Ectodermal cell (in vitro differentiated cells): Measurements from ENCODE around the gene CYTL1.

ENCODE experiments used
- H3K27ac ChIP-seq: 2 replicates; pipeline ENCODE4 v1.7.0; 2013; ENCODE audit warnings: mild to moderate bottlenecking, low read depth, low read length; ENCODE audit not compliant: insufficient read depth, poor library complexity, severe bottlenecking
- H3K27me3 ChIP-seq: 2 replicates; pipeline ENCODE4 v1.7.0; 2013; ENCODE audit warnings: mild to moderate bottlenecking, low read length; ENCODE audit not compliant: insufficient read depth, control insufficient read depth, poor library complexity, severe bottlenecking
- H3K36me3 ChIP-seq: one replicate; pipeline ENCODE4 v1.7.0; 2013; ENCODE audit warnings: low read length; ENCODE audit not compliant: control insufficient read depth, insufficient read depth
- H3K4me1 ChIP-seq: one replicate; pipeline ENCODE4 v1.7.0; 2013; ENCODE audit warnings: low read length; ENCODE audit not compliant: control insufficient read depth, insufficient read depth
- H3K4me3 ChIP-seq: 2 replicates; pipeline ENCODE4 v1.7.0; 2013; ENCODE audit warnings: low read depth, low read length, control low read depth; ENCODE audit not compliant: insufficient read depth
- H3K9me3 ChIP-seq: 2 replicates; pipeline ENCODE4 v1.7.0; 2013; ENCODE audit warnings: mild to moderate bottlenecking, low read length, moderate library complexity; ENCODE audit not compliant: control insufficient read depth
- WGBS, 2 experiments: methylation state at CpG; one replicate each; pipeline ENCODE4 v1.1.7; 2013; ENCODE audit warnings: missing lambda C conversion rate in 2 of 2; 5-methylcytosine and 5-hydroxymethylcytosine counted together

The CYTL1 gene

DNA sequence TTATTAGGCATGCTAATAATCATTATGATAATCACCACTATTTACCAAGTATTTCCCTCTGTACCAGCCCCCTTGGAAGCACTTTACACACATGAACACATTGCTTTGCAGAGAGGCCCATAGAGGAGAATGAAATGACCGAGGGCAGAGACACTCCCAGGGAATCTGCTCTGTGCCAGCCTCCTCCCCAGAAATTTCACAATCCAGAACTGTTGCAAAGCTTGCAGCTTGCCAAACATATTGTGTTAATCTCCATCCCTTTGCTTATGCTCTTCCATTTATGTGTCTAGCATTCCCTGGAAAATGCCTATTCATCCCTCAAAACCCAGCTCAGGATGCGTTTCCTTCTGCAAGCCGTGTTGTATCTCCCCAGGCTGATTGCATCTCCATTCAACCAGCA is 37.8 kb downstream of the CYTL1 start:
- Histone ChIP-seq H3K27me3 (no peaks in the 10 kb centered on the region), H3K9me3 (no peaks in the 10 kb centered on the region), H3K27ac (no peak overlapping the region), H3K4me1 (peaks cover 10% of the 10 kb centered on the region), H3K4me3 (no peak overlapping the region), H3K36me3 (no peaks in the 10 kb centered on the region)
- 88 to 96% methylated on average over 3 of the region's 3 CpGs for WGBS, 2 experiments

DNA sequence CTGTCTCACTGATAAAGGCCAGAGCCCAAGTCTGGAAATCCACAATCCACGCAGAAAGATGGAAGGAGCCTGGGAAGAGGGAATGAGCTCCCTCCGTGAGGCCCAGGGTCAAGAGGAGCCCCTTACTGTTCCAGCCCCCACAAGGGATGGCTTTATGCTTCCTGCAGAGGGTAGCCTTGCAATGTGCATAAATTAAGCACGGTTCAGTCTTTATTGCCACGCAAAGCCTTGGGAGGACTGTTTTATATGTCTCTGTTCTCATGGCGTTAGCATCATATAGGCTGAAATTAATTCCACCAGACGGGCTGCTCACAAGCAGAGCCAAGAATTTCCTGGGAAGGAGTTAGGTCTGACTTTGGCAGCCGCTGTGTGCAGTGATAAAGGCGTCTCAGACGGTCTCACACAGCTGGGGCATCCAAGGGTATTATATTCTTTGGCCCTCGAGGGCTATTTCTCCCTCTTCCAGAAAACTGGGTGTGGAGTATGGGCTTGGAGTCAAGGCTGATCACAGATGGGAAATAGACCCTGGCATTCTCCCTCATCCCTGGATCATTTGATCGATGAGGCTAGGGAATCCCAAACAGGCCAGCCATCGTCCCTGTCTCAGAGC is 38.5 kb downstream of the CYTL1 start:
- no peak overlapping the region for H3K4me3 ChIP-seq
- 89% methylated on average over 12 of the region's 12 CpGs for WGBS, 2 experiments
- no peaks in the 10 kb centered on the region for H3K9me3 ChIP-seq
- H3K27ac ChIP-seq = no peak overlapping the region
- no peaks in the 10 kb centered on the region for H3K36me3 ChIP-seq
- H3K4me1 ChIP-seq = peaks cover 10% of the 10 kb centered on the region
- no peaks in the 10 kb centered on the region for H3K27me3 ChIP-seq

DNA sequence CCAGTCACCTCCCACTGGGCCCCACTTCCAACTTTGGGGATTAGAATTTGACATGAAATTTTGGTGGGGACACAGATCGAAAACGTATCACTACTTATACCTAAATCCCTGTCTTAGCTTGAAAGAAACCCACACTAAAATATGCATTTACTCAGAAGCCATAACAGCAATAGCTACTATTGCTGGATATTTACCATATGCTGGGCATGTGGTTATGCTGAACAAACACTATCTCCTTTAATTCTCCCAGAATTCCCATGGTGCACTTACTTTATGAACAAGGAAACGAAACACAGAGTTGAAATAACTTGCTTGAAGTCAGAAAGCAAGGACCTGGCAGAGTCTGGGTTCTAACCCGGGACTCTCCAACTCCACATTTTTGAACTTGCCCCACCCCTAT is 39.3 kb downstream of the CYTL1 start:
- Histone ChIP-seq H3K4me3 (no peak overlapping the region), H3K9me3 (no peaks in the 10 kb centered on the region), H3K36me3 (no peaks in the 10 kb centered on the region), H3K4me1 (peaks cover 10% of the 10 kb centered on the region), H3K27ac (no peak overlapping the region), H3K27me3 (no peaks in the 10 kb centered on the region)
- WGBS, 2 experiments = 76 to 78% methylated on average over 4 of the region's 4 CpGs

DNA sequence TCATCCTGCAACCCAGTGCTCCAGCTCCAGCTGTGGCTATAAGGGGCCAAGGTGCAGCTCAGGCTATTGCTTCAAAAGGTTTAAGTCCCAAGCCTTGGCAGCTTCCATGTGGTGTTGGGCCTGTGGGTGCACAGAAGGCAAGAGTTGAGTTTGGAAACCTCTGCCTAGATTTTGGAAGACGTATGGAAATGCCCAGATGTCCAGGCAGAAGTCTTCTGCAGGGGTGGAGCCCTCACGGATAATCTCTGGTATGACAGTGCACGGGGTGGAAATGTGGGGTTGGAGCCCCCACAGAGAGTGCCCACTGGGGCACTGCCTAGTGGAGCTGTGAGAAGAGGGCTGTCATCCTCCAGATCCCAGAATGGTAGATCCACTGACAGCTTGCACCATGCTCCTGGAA is 44.5 kb downstream of the CYTL1 start:
- no peaks in the 10 kb centered on the region for H3K4me1 ChIP-seq
- no peaks in the 10 kb centered on the region for H3K36me3 ChIP-seq
- H3K4me3 ChIP-seq = no peak overlapping the region
- 73 to 76% methylated on average over 3 of the region's 3 CpGs for WGBS, 2 experiments
- H3K27me3 ChIP-seq = no peaks in the 10 kb centered on the region
- no peak overlapping the region for H3K27ac ChIP-seq
- no peaks in the 10 kb centered on the region for H3K9me3 ChIP-seq

DNA sequence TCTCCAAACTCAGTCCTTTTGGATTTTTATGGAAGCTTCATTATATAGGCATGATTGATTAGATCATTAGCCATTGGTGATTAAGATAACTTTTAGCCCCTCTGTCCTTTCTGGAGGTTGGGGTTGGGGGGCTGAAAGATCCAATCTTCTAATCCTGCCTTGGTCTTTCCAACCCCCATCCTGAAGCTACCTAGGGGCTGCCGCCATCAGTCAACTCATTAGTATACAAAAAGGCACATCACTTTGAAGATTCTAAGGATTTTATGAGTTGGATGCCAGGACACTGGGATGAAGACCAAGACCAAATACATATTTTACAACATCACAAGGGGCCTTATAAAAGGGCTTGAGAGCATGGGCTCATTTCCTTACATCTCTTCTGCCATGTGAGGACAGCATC is 47.5 kb downstream of the CYTL1 start:
- no peaks in the 10 kb centered on the region for H3K9me3 ChIP-seq
- no peaks in the 10 kb centered on the region for H3K27me3 ChIP-seq
- H3K4me1 ChIP-seq = no peaks in the 10 kb centered on the region
- WGBS, 2 experiments = 92% methylated on average over 1 of the region's 1 CpG; no CpG with 5 or more reads in 1 of the 2 experiments
- H3K4me3 ChIP-seq = no peak overlapping the region
- no peak overlapping the region for H3K27ac ChIP-seq
- no peaks in the 10 kb centered on the region for H3K36me3 ChIP-seq

DNA sequence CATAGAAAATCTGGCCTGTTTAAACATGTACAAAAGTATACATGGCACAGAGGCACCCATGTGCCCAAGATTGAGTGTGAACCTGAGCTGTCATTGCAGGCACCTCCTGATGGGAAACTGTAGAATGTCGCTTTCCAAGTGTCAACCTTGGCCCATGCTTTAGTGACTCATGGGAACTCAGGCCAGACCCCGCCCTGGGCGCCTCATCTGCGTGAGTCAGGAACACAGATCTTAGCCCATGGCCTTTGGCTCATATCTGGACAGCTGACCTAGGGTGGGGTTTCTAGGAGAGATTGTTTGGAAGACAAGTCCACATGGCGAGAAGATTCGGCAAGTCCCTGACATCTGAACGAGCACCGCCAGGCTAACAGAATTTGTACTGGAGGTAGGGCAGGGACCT is 50.0 kb downstream of the CYTL1 start:
- no peak overlapping the region for H3K4me3 ChIP-seq
- no peaks in the 10 kb centered on the region for H3K9me3 ChIP-seq
- H3K27me3 ChIP-seq = no peaks in the 10 kb centered on the region
- H3K4me1 ChIP-seq = no peaks in the 10 kb centered on the region
- no peak overlapping the region for H3K27ac ChIP-seq
- 95% methylated on average over 8 of the region's 8 CpGs for WGBS, 2 experiments
- no peaks in the 10 kb centered on the region for H3K36me3 ChIP-seq

DNA sequence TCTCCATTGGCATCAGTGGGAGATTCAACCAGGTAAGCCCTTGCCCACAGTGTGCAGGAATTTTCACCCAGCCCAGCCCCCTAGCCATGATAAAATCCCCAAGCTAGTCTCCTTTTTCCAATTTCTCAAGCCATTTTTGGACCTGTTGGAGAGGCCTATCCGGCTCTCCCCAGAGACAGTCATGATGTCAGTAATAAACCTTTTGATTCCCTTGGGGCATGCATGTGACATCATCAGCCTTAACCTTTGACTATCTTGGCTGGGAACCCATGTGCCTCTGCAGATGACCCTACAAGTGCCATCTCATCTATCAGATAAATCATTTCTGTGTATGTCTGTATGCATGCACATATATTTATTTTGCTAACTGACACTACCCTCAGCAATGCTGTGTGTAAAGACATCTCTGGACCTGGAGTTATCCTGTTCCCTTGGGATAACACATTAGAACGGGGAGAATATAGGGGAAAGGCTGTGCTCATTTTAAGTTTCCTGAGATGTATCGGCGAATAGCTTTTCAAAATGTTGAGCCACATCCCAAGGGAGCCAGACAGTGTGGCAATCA is 51.0 kb downstream of the CYTL1 start:
- 93 to 95% methylated on average over 4 of the region's 4 CpGs for WGBS, 2 experiments
- no peak overlapping the region for H3K27ac ChIP-seq
- no peaks in the 10 kb centered on the region for H3K4me1 ChIP-seq
- no peak overlapping the region for H3K4me3 ChIP-seq
- H3K9me3 ChIP-seq = no peaks in the 10 kb centered on the region
- H3K36me3 ChIP-seq = no peaks in the 10 kb centered on the region
- H3K27me3 ChIP-seq = no peaks in the 10 kb centered on the region
